DND-41 (cell line): ENCODE measurements around the gene BOD1.

Experiments
- ATAC-seq: fragments of 200-7000 bp; cut with Tn5 transposase; 3 replicates; pipeline ENCODE4 v1.9.1; 2021; ENCODE audit warnings: low read depth; ENCODE audit not compliant: insufficient read depth
- DNase-seq: peaks from one replicate; pipeline ENCODE4 v3.0.0-alpha.2; 2020
- H2AFZ ChIP-seq: 2 replicates; pipeline ENCODE4 v1.6.0; 2012; ENCODE audit warnings: low read depth, low read length
- H3K27ac ChIP-seq: 2 replicates; pipeline ENCODE4 v1.5.1; 2012; ENCODE audit warnings: low read length, inconsistent platforms
- H3K27me3 ChIP-seq: fragments of 200-600 bp; sonication (generic); 2 replicates; pipeline ENCODE4 v1.6.0; 2012; ENCODE audit warnings: low read length, mild to moderate bottlenecking, inconsistent platforms; ENCODE audit not compliant: insufficient read depth, poor library complexity
- H3K36me3 ChIP-seq: 2 replicates; pipeline ENCODE4 v1.5.1; 2012; ENCODE audit warnings: low read length, inconsistent platforms; ENCODE audit not compliant: insufficient read depth
- H3K4me1 ChIP-seq: 2 replicates; pipeline ENCODE4 v1.5.1; 2012; ENCODE audit warnings: mild to moderate bottlenecking, low read length; ENCODE audit not compliant: insufficient read depth
- H3K4me2 ChIP-seq: 2 replicates; pipeline ENCODE4 v1.6.0; 2012; ENCODE audit warnings: mild to moderate bottlenecking, moderate library complexity, low read length, inconsistent platforms; ENCODE audit not compliant: insufficient read depth
- H3K4me3 ChIP-seq, 2 experiments: fragments of 200-600 bp in 1 of 2; shearing (Covaris generic) in 1 of 2; 2 replicates each; pipeline ENCODE4 v1.5.1; 2012 to 2016; ENCODE audit warnings: inconsistent platforms in 2 of 2, low read length in 2 of 2, mild to moderate bottlenecking in 2 of 2, low read depth in 1 of 2, moderate library complexity in 1 of 2
- H3K79me2 ChIP-seq: 2 replicates; pipeline ENCODE4 v1.6.0; 2012; ENCODE audit warnings: low read length, inconsistent platforms; ENCODE audit not compliant: insufficient read depth
- H3K9ac ChIP-seq: 2 replicates; pipeline ENCODE4 v1.6.0; 2012; ENCODE audit warnings: low read depth, mild to moderate bottlenecking, inconsistent platforms, low read length, moderate library complexity
- H3K9me3 ChIP-seq: 2 replicates; pipeline ENCODE4 v1.5.1; 2012; ENCODE audit warnings: low read length, moderate library complexity, mild to moderate bottlenecking, inconsistent platforms; ENCODE audit not compliant: insufficient read depth, severe bottlenecking
- H4K20me1 ChIP-seq: 2 replicates; pipeline ENCODE4 v1.6.0; 2012; ENCODE audit warnings: low read length; ENCODE audit not compliant: insufficient read depth
- CTCF ChIP-seq: IDR thresholded peaks from 2 replicates; pipeline ENCODE4 v1.5.1; 2012; ENCODE audit warnings: borderline replicate concordance, low read length, moderate library complexity, mild to moderate bottlenecking; ENCODE audit not compliant: poor library complexity, severe bottlenecking; ENCODE audit errors: extremely low read depth
- EZH2 ChIP-seq: IDR thresholded peaks from 3 replicates; pipeline ENCODE4 v1.6.1; 2012; ENCODE audit warnings: borderline replicate concordance, low read depth, mild to moderate bottlenecking, moderate library complexity, low read length, inconsistent platforms; ENCODE audit not compliant: severe bottlenecking

Gene BOD1

GRCh38 chr5:173582216-173583111 lies 34.0 kb downstream of the BOD1 start:
- DNase-seq (no peak), ATAC-seq (no peak)
- TF ChIP-seq EZH2, result no peak
- no peak for TF ChIP-seq CTCF
- H3K9ac ChIP-seq, result no peak overlapping the region
- H3K27ac ChIP-seq, result no peak overlapping the region
- no peaks in the 10 kb centered on the region for H3K27me3 ChIP-seq
- no peaks in the 10 kb centered on the region for H3K4me1 ChIP-seq
- no peaks in the 10 kb centered on the region for H3K79me2 ChIP-seq
- H2AFZ ChIP-seq, result no peak overlapping the region
- H4K20me1 ChIP-seq, result no peaks in the 10 kb centered on the region
- no peak overlapping the region for H3K4me2 ChIP-seq
- H3K36me3 ChIP-seq, result no peaks in the 10 kb centered on the region
- no peak overlapping the region for H3K4me3 ChIP-seq
- H3K9me3 ChIP-seq, result peaks cover 11% of the 10 kb centered on the region

GRCh38 chr5:173581408-173582215 lies 34.8 kb downstream of the BOD1 start:
- H4K20me1 ChIP-seq, result no peaks in the 10 kb centered on the region
- TF ChIP-seq CTCF, result peak; percentile 93
- no peak for TF ChIP-seq EZH2
- peak; percentile 75 for DNase-seq

GRCh38 chr5:173578947-173579615 lies 37.4 kb downstream of the BOD1 start:
- DNase-seq (no peak), ATAC-seq (no peak)
- Histone ChIP-seq H4K20me1 (no peaks in the 10 kb centered on the region), H2AFZ (no peak overlapping the region), H3K9me3 (peaks cover 4% of the 10 kb centered on the region), H3K79me2 (no peaks in the 10 kb centered on the region), H3K27ac (no peak overlapping the region), H3K4me1 (no peaks in the 10 kb centered on the region), H3K4me3 (no peak overlapping the region), H3K36me3 (no peaks in the 10 kb centered on the region), H3K9ac (no peak overlapping the region), H3K27me3 (peaks cover 4% of the 10 kb centered on the region), H3K4me2 (no peak overlapping the region)
- TF ChIP-seq EZH2 (no peak), CTCF (no peak)

More at GRCh38 chr5:173581408-173582215, 34.8 kb downstream of the BOD1 start:
- Histone ChIP-seq H2AFZ (no peak overlapping the region), H3K27me3 (no peaks in the 10 kb centered on the region), H3K9ac (no peak overlapping the region), H3K9me3 (peaks cover 11% of the 10 kb centered on the region), H3K4me2 (no peak overlapping the region), H3K36me3 (no peaks in the 10 kb centered on the region), H3K27ac (no peak overlapping the region), H3K4me3 (no peak overlapping the region), H3K79me2 (no peaks in the 10 kb centered on the region), H3K4me1 (no peaks in the 10 kb centered on the region)
- ATAC-seq, result peak; percentile 97
